B cell (primary cell): Measurements from ENCODE around the gene RHOXF2. TPM values are rescaled to one million over a fixed set of nuclear protein-coding genes. Genes with fewer than 3 reads are reported as not detected.
"Not testable (repeated sequence)": the region's sequence is repeated elsewhere in the genome, so short reads cannot be mapped to it uniquely, and the experiment has no call there.

Experiments used
- ATAC-seq: fragments of 200-7000 bp; cut with Tn5 transposase; one replicate; pipeline ENCODE4 v1.10.0; 2021; ENCODE audit warnings: low read depth, mild to moderate bottlenecking, moderate number of reproducible peaks, moderate library complexity
- CTCF ChIA-PET: fragments of 350-600 bp; sonication (Branson Sonifier 250); formaldehyde crosslinking; loops from one replicate; lab custom pipeline; 2021; ENCODE audit warnings: antibody characterized with exemption, inconsistent platforms; lab: Charles Lee
- POLR2A ChIA-PET: fragments of 350-600 bp; sonication (Branson Sonifier 250); formaldehyde crosslinking; loops from one replicate; lab custom pipeline; 2021; ENCODE audit warnings: antibody characterized with exemption; lab: Charles Lee
- DNase-seq: peaks from one replicate; pipeline ENCODE4 v3.0.0; 2013
- H2AFZ ChIP-seq: 2 replicates; pipeline ENCODE4 v1.6.1; 2012; ENCODE audit warnings: mild to moderate bottlenecking, low read depth, low read length; ENCODE audit not compliant: insufficient read depth, poor library complexity, severe bottlenecking
- H3K27ac ChIP-seq, 2 donors: 1 replicate in 1 of 2; 2 replicates in 1 of 2; pipeline ENCODE4 v1.5.1; 2012 to 2013; ENCODE audit warnings: low read length in 2 of 2, mild to moderate bottlenecking in 2 of 2, moderate library complexity in 1 of 2
- H3K27me3 ChIP-seq, 4 experiments: fragments of 200-600 bp in 1 of 4; sonication (generic) in 1 of 4; replicated peaks in 1 of 4; 1 replicate in 2 of 4; 2 replicates in 2 of 4; pipeline versions ENCODE4 v1.6.1 to v1.7.0; 2013 to 2016; ENCODE audit warnings: low read length in 3 of 4, mild to moderate bottlenecking in 2 of 4, mixed read lengths in 1 of 4, moderate library complexity in 1 of 4; ENCODE audit not compliant: insufficient read depth in 4 of 4, control insufficient read depth in 3 of 4; ENCODE audit errors: control extremely low read depth in 1 of 4
- H3K36me3 ChIP-seq, 2 experiments: replicated peaks in 1 of 2; 1 replicate in 1 of 2; 2 replicates in 1 of 2; pipeline versions ENCODE4 v1.6.1 to v1.7.1; 2013; ENCODE audit warnings: low read length in 1 of 2; ENCODE audit not compliant: insufficient read depth in 2 of 2, control insufficient read depth in 1 of 2; ENCODE audit errors: control extremely low read depth in 1 of 2, extremely low read depth in 1 of 2
- H3K4me1 ChIP-seq, 2 donors: fragments of 200-600 bp in 1 of 2; sonication (generic) in 1 of 2; 1 replicate in 1 of 2; 2 replicates in 1 of 2; pipeline versions ENCODE4 v1.5.1 to v1.6.1; 2013 to 2017; ENCODE audit warnings: low read length in 2 of 2; ENCODE audit not compliant: control insufficient read depth in 2 of 2, insufficient read depth in 2 of 2
- H3K4me2 ChIP-seq: replicated peaks from 2 replicates; pipeline ENCODE3; 2012; ENCODE audit warnings: mild to moderate bottlenecking, low read depth, low read length; ENCODE audit not compliant: poor library complexity, severe bottlenecking
- H3K4me3 ChIP-seq, 5 experiments: fragments of 200-600 bp in 1 of 5; sonication (generic) in 1 of 5; 1 replicate in 3 of 5; 2 replicates in 2 of 5; pipeline versions ENCODE4 v1.5.1 to v1.7.0; 2011 to 2016; ENCODE audit warnings: low read length in 4 of 5, mild to moderate bottlenecking in 4 of 5, low read depth in 2 of 5, control low read depth in 1 of 5, moderate library complexity in 1 of 5; ENCODE audit not compliant: insufficient read depth in 1 of 5; ENCODE audit errors: control extremely low read depth in 1 of 5, extremely low read depth in 1 of 5
- H3K79me2 ChIP-seq: fragments of 200-600 bp; sonication (generic); one replicate; pipeline ENCODE4 v1.6.0; 2016; ENCODE audit warnings: low read length; ENCODE audit not compliant: control insufficient read depth, insufficient read depth
- H3K9ac ChIP-seq: fragments of 200-600 bp; sonication (generic); 2 replicates; pipeline ENCODE4 v1.6.1; 2017; ENCODE audit warnings: mild to moderate bottlenecking, low read length, moderate library complexity
- H3K9me3 ChIP-seq, 3 donors: one replicate each; pipeline versions ENCODE4 v1.6.1 to v1.7.1; 2013; ENCODE audit warnings: low read length in 2 of 3; ENCODE audit not compliant: control insufficient read depth in 2 of 3, insufficient read depth in 1 of 3; ENCODE audit errors: control extremely low read depth in 1 of 3
- H4K20me1 ChIP-seq: 2 replicates; pipeline ENCODE4 v1.6.0; 2012; ENCODE audit warnings: mild to moderate bottlenecking, low read length; ENCODE audit not compliant: insufficient read depth, control insufficient read depth, poor library complexity, severe bottlenecking
- H3K27ac Mint-ChIP-seq: one replicate; pipeline ENCODE4 v1.8.0; 2021; ENCODE audit warnings: mixed read lengths
- H3K27me3 Mint-ChIP-seq: one replicate; pipeline ENCODE4 v1.8.0; 2021; ENCODE audit warnings: mixed read lengths
- H3K4me1 Mint-ChIP-seq: one replicate; pipeline ENCODE4 v1.8.0; 2021; ENCODE audit warnings: mixed read lengths
- H3K4me3 Mint-ChIP-seq: one replicate; pipeline ENCODE4 v1.8.0; 2021; ENCODE audit warnings: mixed read lengths
- H3K9me3 Mint-ChIP-seq: one replicate; pipeline ENCODE4 v1.8.0; 2022; ENCODE audit warnings: mixed read lengths; ENCODE audit not compliant: insufficient read depth
- WGBS: methylation state at CpG from one replicate; pipeline ENCODE4 v1.1.5; 2013; ENCODE audit warnings: missing lambda C conversion rate; ENCODE audit not compliant: insufficient coverage; 5-methylcytosine and 5-hydroxymethylcytosine counted together
- intact Hi-C: fragments of 100-400 bp; cut with micrococcal nuclease; formaldehyde crosslinking; loops from one replicate; pipeline ENCODE4 v1.10.0; 2022
- polyA plus RNA-seq: library from polyadenylated mRNA; depleted of rRNA; stranded (reverse); fragments of >200 nt; gene quantifications from 2 replicates; pipeline ENCODE4 v1.2.3, GENCODE V29; 2012
- total RNA-seq, 2 donors: library from RNA; stranded (reverse); fragments of 120-200 nt in 1 of 2; gene quantifications; 1 replicate in 1 of 2; 2 replicates in 1 of 2; pipeline versions ENCODE4 v1.2.3 to v1.2.4, GENCODE V29; 2013 to 2022
- TF ChIP-seq, protein P1 (sequence below): fragments of 200-600 bp; IDR thresholded peaks from one replicate; pipeline ENCODE4 v1.8.0; 2022; ENCODE audit warnings: antibody characterized with exemption, mild to moderate bottlenecking

Gene RHOXF2
- total and polyA plus RNA-seq, 2 donors (not counting 1 experiment from before 2014, with no cell fraction given), result not detected

DNA sequence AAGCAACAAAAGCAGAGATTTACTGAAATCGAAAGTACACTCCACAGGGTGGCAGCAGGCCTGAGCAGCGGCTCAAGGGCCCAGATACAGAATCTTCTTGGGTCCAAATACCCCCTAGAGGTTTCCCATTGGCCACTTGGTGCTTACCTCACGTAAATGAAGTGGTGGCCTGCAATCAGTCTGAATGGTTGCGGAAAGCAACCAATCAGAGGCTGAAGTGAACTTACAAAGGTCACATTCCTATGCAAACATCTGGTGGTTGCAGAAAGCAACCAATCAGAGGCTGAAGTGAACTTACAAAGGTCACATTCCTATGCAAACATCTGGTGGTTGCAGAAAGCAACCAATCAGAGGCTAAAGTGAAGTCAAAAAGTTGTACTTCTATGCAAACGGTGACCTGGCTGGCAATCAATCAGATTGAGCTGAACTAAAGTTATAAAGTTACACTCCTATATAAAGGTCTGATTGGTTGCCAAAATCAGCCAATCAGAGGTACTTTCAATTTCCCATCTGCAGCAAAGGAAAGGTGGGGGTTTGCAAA lies 30.0 kb upstream of the RHOXF2 start:
- ATAC-seq, H3K36me3 ChIP-seq, H3K9ac ChIP-seq, H2AFZ ChIP-seq, H3K4me1 ChIP-seq, H3K9me3 Mint-ChIP-seq, H3K27me3 ChIP-seq, H3K4me2 ChIP-seq, POLR2A ChIA-PET, H3K4me1 Mint-ChIP-seq, DNase-seq, H3K27ac ChIP-seq, H3K79me2 ChIP-seq, CTCF ChIA-PET, H3K27ac Mint-ChIP-seq, H3K4me3 ChIP-seq, H3K4me3 Mint-ChIP-seq, intact Hi-C loops, H3K9me3 ChIP-seq, H4K20me1 ChIP-seq, H3K27me3 Mint-ChIP-seq: not testable (repeated sequence)
- WGBS, result 100% methylated on average over 1 of the region's 5 CpGs

DNA sequence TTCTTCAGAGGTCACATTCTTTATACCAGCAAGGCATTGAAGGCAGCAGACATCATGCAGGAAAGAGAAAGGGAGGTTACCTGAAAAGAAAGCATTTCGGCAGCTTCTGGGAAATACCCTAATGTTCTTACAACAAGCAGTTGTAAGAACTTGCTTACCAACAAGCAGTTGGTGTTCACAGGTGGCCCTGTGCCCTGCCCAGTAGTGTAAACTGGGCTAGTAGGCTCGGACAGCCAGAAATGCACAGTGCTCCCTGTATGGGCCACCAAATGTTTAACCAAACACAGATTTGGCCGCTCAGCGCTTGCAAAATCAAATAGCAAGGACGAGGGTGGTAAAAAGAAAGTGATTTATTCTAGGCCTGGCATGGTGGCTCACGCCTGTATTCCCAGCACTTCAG lies 22.3 kb upstream of the RHOXF2 start:
- H3K4me3 Mint-ChIP-seq, result no peak overlapping the region
- TF ChIP-seq, protein P1, sequence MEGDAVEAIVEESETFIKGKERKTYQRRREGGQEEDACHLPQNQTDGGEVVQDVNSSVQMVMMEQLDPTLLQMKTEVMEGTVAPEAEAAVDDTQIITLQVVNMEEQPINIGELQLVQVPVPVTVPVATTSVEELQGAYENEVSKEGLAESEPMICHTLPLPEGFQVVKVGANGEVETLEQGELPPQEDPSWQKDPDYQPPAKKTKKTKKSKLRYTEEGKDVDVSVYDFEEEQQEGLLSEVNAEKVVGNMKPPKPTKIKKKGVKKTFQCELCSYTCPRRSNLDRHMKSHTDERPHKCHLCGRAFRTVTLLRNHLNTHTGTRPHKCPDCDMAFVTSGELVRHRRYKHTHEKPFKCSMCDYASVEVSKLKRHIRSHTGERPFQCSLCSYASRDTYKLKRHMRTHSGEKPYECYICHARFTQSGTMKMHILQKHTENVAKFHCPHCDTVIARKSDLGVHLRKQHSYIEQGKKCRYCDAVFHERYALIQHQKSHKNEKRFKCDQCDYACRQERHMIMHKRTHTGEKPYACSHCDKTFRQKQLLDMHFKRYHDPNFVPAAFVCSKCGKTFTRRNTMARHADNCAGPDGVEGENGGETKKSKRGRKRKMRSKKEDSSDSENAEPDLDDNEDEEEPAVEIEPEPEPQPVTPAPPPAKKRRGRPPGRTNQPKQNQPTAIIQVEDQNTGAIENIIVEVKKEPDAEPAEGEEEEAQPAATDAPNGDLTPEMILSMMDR, result no peak
- Histone ChIP-seq H2AFZ (no peak overlapping the region), H3K4me1 (no peaks in the 10 kb centered on the region), H3K4me2 (no peak overlapping the region), H3K9ac (no peak overlapping the region), H3K36me3 (no peaks in the 10 kb centered on the region), H3K4me3 (no peak overlapping the region), H4K20me1 (no peaks in the 10 kb centered on the region), H3K79me2 (no peaks in the 10 kb centered on the region), H3K27ac (no peak overlapping the region), H3K27me3 (no peaks in the 10 kb centered on the region), H3K9me3 (no peaks in the 10 kb centered on the region)
- intact Hi-C loops, result no loop called here
- no peak for ATAC-seq
- H3K9me3 Mint-ChIP-seq, result no peaks in the 10 kb centered on the region
- H3K4me1 Mint-ChIP-seq, result no peaks in the 10 kb centered on the region
- DNase-seq, result no peak
- whole genome bisulfite sequencing, result no CpG with 5 or more reads among the region's 6 CpGs
- POLR2A ChIA-PET, result no interaction called here
- CTCF ChIA-PET, result no interaction called here
- H3K27ac Mint-ChIP-seq, result no peak overlapping the region
- no peaks in the 10 kb centered on the region for H3K27me3 Mint-ChIP-seq
